Calu3 (cell line): ENCODE results near the gene KIF19. TPM values are rescaled to one million over a fixed set of nuclear protein-coding genes. Genes with fewer than 3 reads are reported as not detected.

Experiments
- BruUV-seq: library from RNA; stranded (reverse); fragments of 400-500 nt; replicated peaks from 2 replicates; lab custom pipeline; 2021; lab: Mats Ljungman, UMichigan
- CTCF ChIA-PET: fragments of 300-600 bp; sonication (Branson Sonifier 250); formaldehyde crosslinking; loops from one replicate; lab custom pipeline; 2022; ENCODE audit warnings: antibody characterized with exemption; lab: Charles Lee
- DNase-seq: peaks from one replicate; pipeline ENCODE4 v3.0.0; 2022
- H3K27ac Mint-ChIP-seq: one replicate; pipeline ENCODE4 v1.8.0; 2022; ENCODE audit warnings: mixed read lengths; ENCODE audit not compliant: unreplicated experiment
- H3K27me3 Mint-ChIP-seq: one replicate; pipeline ENCODE4 v1.8.0; 2022; ENCODE audit warnings: mixed read lengths; ENCODE audit not compliant: unreplicated experiment
- H3K36me3 Mint-ChIP-seq: one replicate; pipeline ENCODE4 v1.8.0; 2022; ENCODE audit warnings: mild to moderate bottlenecking, moderate library complexity, mixed read lengths; ENCODE audit not compliant: insufficient read depth, unreplicated experiment
- H3K4me1 Mint-ChIP-seq: one replicate; pipeline ENCODE4 v1.8.0; 2022; ENCODE audit warnings: mild to moderate bottlenecking, low read depth, mixed read lengths; ENCODE audit not compliant: unreplicated experiment
- H3K4me3 Mint-ChIP-seq: one replicate; pipeline ENCODE4 v1.8.0; 2022; ENCODE audit warnings: mild to moderate bottlenecking, low read depth, moderate library complexity, mixed read lengths; ENCODE audit not compliant: unreplicated experiment
- H3K9me3 Mint-ChIP-seq: one replicate; pipeline ENCODE4 v1.8.0; 2022; ENCODE audit warnings: low read depth, mixed read lengths; ENCODE audit not compliant: unreplicated experiment
- CTCF ChIP-seq: fragments of 200-600 bp; IDR thresholded peaks from one replicate; pipeline ENCODE4 v1.8.0; 2022; ENCODE audit warnings: antibody characterized with exemption; ENCODE audit not compliant: unreplicated experiment
- intact Hi-C: fragments of 100-400 bp; cut with micrococcal nuclease; formaldehyde crosslinking; loops from one replicate; pipeline ENCODE4 v1.10.0; 2022; ENCODE audit not compliant: unreplicated experiment
- total RNA-seq: library from RNA; stranded (reverse); gene quantifications from 2 replicates; pipeline ENCODE4 v1.2.3, GENCODE V29; 2022

KIF19 gene
- total RNA-seq, 1 experiment from 2014 or later = not detected

DNA sequence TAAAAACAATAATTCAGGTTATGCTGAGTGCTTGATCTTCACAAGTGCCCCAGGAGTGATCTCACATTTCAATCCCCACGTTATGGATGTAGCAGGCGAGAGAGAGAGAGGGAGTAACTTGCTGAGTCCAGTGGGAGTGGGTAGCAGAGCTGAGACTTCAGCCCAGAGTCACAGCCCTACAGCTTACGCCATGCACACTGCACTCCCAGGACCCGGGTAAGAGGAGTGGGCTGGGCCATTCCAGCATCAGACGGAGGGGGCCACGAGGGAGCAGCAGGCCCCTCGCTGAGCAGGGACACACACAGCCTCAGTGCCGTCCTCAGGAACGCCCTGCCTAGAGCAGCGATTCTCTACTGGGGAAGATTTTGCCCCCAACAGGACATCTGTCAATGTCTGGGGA lies 9.8 kb upstream of the KIF19 start:
- Mint-ChIP-seq H3K27me3 (peaks cover 66% of the 10 kb centered on the region), H3K9me3 (peaks cover 2% of the 10 kb centered on the region), H3K36me3 (no peaks in the 10 kb centered on the region), H3K4me3 (no peak overlapping the region), H3K27ac (no peak overlapping the region), H3K4me1 (no peaks in the 10 kb centered on the region)
- BruUV-seq = no TSS peak
- no peak for TF ChIP-seq CTCF
- intact Hi-C loops = no loop called here
- DNase-seq = no peak
- CTCF ChIA-PET = no interaction called here

DNA sequence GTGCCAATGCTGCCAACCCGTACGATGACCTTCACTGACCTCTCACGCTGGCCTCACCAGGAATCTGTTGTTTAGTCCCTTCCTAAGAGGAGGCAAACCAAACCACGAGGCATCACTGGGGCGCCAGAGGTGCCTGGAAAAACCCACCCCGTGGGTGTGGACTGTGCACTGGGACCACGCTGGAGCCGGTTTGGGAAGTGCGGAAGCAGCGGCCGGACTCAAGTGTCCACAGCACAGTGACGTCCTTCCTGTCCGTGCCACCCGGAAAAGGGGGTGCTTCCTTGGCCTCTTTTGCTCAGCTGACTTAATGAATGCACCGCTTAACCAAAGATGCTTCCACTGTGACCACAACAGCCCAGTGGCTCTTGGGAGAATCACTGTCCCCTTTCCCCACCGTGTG lies 9.0 kb upstream of the KIF19 start:
- BruUV-seq = no TSS peak
- no peak for TF ChIP-seq CTCF
- intact Hi-C loops = no loop called here
- Mint-ChIP-seq H3K4me1 (no peaks in the 10 kb centered on the region), H3K4me3 (no peak overlapping the region), H3K27me3 (peaks cover 66% of the 10 kb centered on the region), H3K9me3 (peaks cover 2% of the 10 kb centered on the region), H3K36me3 (no peaks in the 10 kb centered on the region), H3K27ac (no peak overlapping the region)
- CTCF ChIA-PET = no interaction called here
- no peak for DNase-seq

- peaks cover 66% of the 10 kb centered on the region for H3K27me3 Mint-ChIP-seq
- CTCF ChIA-PET = no interaction called here
- H3K4me1 Mint-ChIP-seq = no peaks in the 10 kb centered on the region
- no peaks in the 10 kb centered on the region for H3K9me3 Mint-ChIP-seq
- H3K4me3 Mint-ChIP-seq = no peak overlapping the region
- intact Hi-C loops = no loop called here
- no peak for TF ChIP-seq CTCF
- H3K27ac Mint-ChIP-seq = no peak overlapping the region
- no TSS peak for BruUV-seq
- DNase-seq = no peak
- no peaks in the 10 kb centered on the region for H3K36me3 Mint-ChIP-seq
Observed at GRCh38 chr17:74318391-74318790, 7.6 kb upstream of the KIF19 start.

DNA sequence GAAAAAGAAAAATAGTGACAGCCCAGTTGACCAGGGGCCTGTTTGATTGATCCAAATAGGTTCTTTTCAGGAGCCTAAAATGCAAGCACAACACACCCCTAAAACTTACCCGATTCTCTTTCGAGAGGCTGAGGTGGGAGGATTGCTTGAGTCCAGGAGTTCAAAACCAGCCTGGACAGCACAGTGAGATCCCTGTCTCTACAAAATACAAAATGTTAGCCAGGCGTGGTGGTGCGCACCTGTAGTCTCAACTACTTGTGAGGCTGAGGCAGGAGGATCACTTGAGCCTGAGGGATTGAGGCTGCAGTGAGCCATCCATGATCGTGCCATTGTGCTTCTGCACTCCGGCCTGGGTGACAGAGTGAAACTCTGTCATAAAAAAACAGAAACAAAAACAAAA lies 1.5 kb upstream of the KIF19 start:
- no peak for DNase-seq
- no peaks in the 10 kb centered on the region for H3K4me1 Mint-ChIP-seq
- intact Hi-C loops = no loop called here
- CTCF ChIA-PET = interaction anchor here (1.5 kb wide), 1 partner anchor 9 kb away, joined by 8 read pairs; no protein-coding TSS in a partner anchor
- no peaks in the 10 kb centered on the region for H3K36me3 Mint-ChIP-seq
- TF ChIP-seq CTCF = no peak
- H3K27ac Mint-ChIP-seq = no peak overlapping the region
- no peak overlapping the region for H3K4me3 Mint-ChIP-seq
- H3K27me3 Mint-ChIP-seq = peaks cover 61% of the 10 kb centered on the region
- H3K9me3 Mint-ChIP-seq = no peaks in the 10 kb centered on the region
- no TSS peak for BruUV-seq
